Vagina (tissue), 2 donors: Measurements from ENCODE around the gene NUDT17.

Experiments
- CTCF ChIP-seq, 3 experiments: fragments of 450-650 bp in 2 of 3; fragments of 200-600 bp in 1 of 3; sonication (generic) in 1 of 3; IDR thresholded peaks; one replicate each; pipeline ENCODE4 v1.5.1; 2017 to 2019; ENCODE audit warnings: antibody characterized with exemption in 3 of 3, mild to moderate bottlenecking in 2 of 3, moderate library complexity in 2 of 3
- POLR2A ChIP-seq, 2 donors: fragments of 450-650 bp; IDR thresholded peaks; one replicate each; pipeline ENCODE4 v1.6.1; 2017; ENCODE audit warnings: antibody characterized with exemption in 2 of 2, mild to moderate bottlenecking in 2 of 2, moderate library complexity in 2 of 2
- POLR2AphosphoS5 ChIP-seq, 2 donors: sonication (generic); formaldehyde crosslinking; IDR thresholded peaks; one replicate each; pipeline ENCODE4 v1.9.0; 2017; ENCODE audit warnings: antibody characterized with exemption in 2 of 2, mild to moderate bottlenecking in 2 of 2, low read depth in 1 of 2; ENCODE audit not compliant: insufficient read depth in 1 of 2

DNA sequence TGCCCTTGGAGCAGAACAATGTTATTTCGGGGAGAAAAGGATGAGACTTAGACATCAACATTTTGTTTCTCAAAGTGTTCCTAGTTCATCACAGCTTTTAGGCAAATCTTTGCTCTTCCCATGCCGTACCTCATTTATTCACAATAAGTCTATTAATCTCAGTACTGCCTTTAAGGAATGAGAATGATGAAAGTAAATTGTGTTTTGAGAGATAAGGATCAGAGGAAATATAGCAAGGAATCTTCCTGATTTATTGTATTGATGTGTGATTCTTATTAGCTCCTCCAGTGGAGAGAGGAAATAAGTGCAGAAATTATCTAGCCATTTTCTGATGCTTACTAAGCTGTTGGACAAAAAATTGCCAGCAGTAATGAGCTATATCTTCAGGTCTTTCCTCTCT lies 19.4 kb upstream of the NUDT17 start:
- TF ChIP-seq CTCF (IDR thresholded peaks at IDR 0.05) (no peak), POLR2A (IDR thresholded peaks at IDR 0.05) (no peak), POLR2AphosphoS5 (IDR thresholded peaks at IDR 0.05; ENCODE audit: insufficient read depth in 1 of 2, low read depth in 1 of 2) (no peak)
